ENCODE measurements around the gene USP10.
A peak's percentile ranks its signal among the peaks of the same experiment; 100 is the strongest.

Gene USP10

GRCh38 chr16:84749072-84749471 lies 49.3 kb downstream of the USP10 start:
- peaks cover 62% of the 10 kb centered on the region for H3K36me3 ChIP-seq (ENCODE audit: low read depth)

GRCh38 chr16:84749815-84750214 lies 50.0 kb downstream of the USP10 start:
- peaks cover 19% of the 10 kb centered on the region for H3K4me1 ChIP-seq (ENCODE audit: insufficient read depth, poor library complexity, severe bottlenecking)
- no peak overlapping the region for H3K27ac ChIP-seq (ENCODE audit: poor library complexity, severe bottlenecking)
- ATAC-seq (ENCODE audit: low read depth) (no peak), DNase-seq (ENCODE audit: low spot score) (no peak)
- no peak overlapping the region for H3K4me3 ChIP-seq (ENCODE audit: severe bottlenecking)
- TF ChIP-seq CTCF (IDR thresholded peaks at IDR 0.05; ENCODE audit: poor library complexity, severe bottlenecking), result no peak
- no peaks in the 10 kb centered on the region for H3K27me3 ChIP-seq (ENCODE audit: insufficient read depth, poor library complexity, severe bottlenecking)
- H3K36me3 ChIP-seq (ENCODE audit: low read depth), result peaks cover 61% of the 10 kb centered on the region
- H3K9me3 ChIP-seq (ENCODE audit: severe bottlenecking), result no peaks in the 10 kb centered on the region

More at GRCh38 chr16:84749072-84749471, 49.3 kb downstream of the USP10 start:
- DNase-seq (ENCODE audit: low spot score) (no peak), ATAC-seq (ENCODE audit: low read depth) (no peak)
- TF ChIP-seq CTCF (IDR thresholded peaks at IDR 0.05; ENCODE audit: poor library complexity, severe bottlenecking), result no peak
- Histone ChIP-seq H3K4me3 (ENCODE audit: severe bottlenecking) (no peak overlapping the region), H3K27ac (ENCODE audit: poor library complexity, severe bottlenecking) (no peak overlapping the region), H3K4me1 (ENCODE audit: insufficient read depth, poor library complexity, severe bottlenecking) (peaks cover 12% of the 10 kb centered on the region), H3K27me3 (ENCODE audit: insufficient read depth, poor library complexity, severe bottlenecking) (no peaks in the 10 kb centered on the region), H3K9me3 (ENCODE audit: severe bottlenecking) (no peaks in the 10 kb centered on the region)

- peaks cover 59% of the 10 kb centered on the region for H3K36me3 ChIP-seq (ENCODE audit: low read depth)
- no peak for TF ChIP-seq CTCF (IDR thresholded peaks at IDR 0.05; ENCODE audit: poor library complexity, severe bottlenecking)
- H3K9me3 ChIP-seq (ENCODE audit: severe bottlenecking), result no peaks in the 10 kb centered on the region
- H3K4me1 ChIP-seq (ENCODE audit: insufficient read depth, poor library complexity, severe bottlenecking), result peaks cover 23% of the 10 kb centered on the region
- no peak overlapping the region for H3K4me3 ChIP-seq (ENCODE audit: severe bottlenecking)
- no peak for DNase-seq (ENCODE audit: low spot score)
- no peak overlapping the region for H3K27ac ChIP-seq (ENCODE audit: poor library complexity, severe bottlenecking)
- no peak for ATAC-seq (ENCODE audit: low read depth)
- no peaks in the 10 kb centered on the region for H3K27me3 ChIP-seq (ENCODE audit: insufficient read depth, poor library complexity, severe bottlenecking)
These were observed 50.8 kb downstream of the USP10 start for GRCh38 chr16:84750575-84750974.

GRCh38 chr16:84751241-84751640 lies 51.4 kb downstream of the USP10 start:
- peaks cover 53% of the 10 kb centered on the region for H3K36me3 ChIP-seq (ENCODE audit: low read depth)
- peak overlapping the region; percentile 7 for H3K27ac ChIP-seq (ENCODE audit: poor library complexity, severe bottlenecking)
- no peaks in the 10 kb centered on the region for H3K27me3 ChIP-seq (ENCODE audit: insufficient read depth, poor library complexity, severe bottlenecking)
- H3K4me3 ChIP-seq (ENCODE audit: severe bottlenecking), result no peak overlapping the region
- DNase-seq (ENCODE audit: low spot score), result no peak
- H3K4me1 ChIP-seq (ENCODE audit: insufficient read depth, poor library complexity, severe bottlenecking), result peaks cover 23% of the 10 kb centered on the region
- no peaks in the 10 kb centered on the region for H3K9me3 ChIP-seq (ENCODE audit: severe bottlenecking)
- no peak for TF ChIP-seq CTCF (IDR thresholded peaks at IDR 0.05; ENCODE audit: poor library complexity, severe bottlenecking)
- ATAC-seq (ENCODE audit: low read depth), result no peak

- no peak for ATAC-seq (ENCODE audit: low read depth)
- no peak for DNase-seq (ENCODE audit: low spot score)
- peaks cover 23% of the 10 kb centered on the region for H3K4me1 ChIP-seq (ENCODE audit: insufficient read depth, poor library complexity, severe bottlenecking)
- H3K27me3 ChIP-seq (ENCODE audit: insufficient read depth, poor library complexity, severe bottlenecking), result no peaks in the 10 kb centered on the region
- no peaks in the 10 kb centered on the region for H3K9me3 ChIP-seq (ENCODE audit: severe bottlenecking)
- peaks cover 53% of the 10 kb centered on the region for H3K36me3 ChIP-seq (ENCODE audit: low read depth)
- peak overlapping the region; percentile 7 for H3K27ac ChIP-seq (ENCODE audit: poor library complexity, severe bottlenecking)
- no peak for TF ChIP-seq CTCF (IDR thresholded peaks at IDR 0.05; ENCODE audit: poor library complexity, severe bottlenecking)
- H3K4me3 ChIP-seq (ENCODE audit: severe bottlenecking), result no peak overlapping the region
These were observed 52.1 kb downstream of the USP10 start for GRCh38 chr16:84751947-84752346.
